Fibroblast of the aortic adventitia (primary cell): ENCODE measurements around the gene RPS6KC1. TPM values are rescaled to one million over a fixed set of nuclear protein-coding genes. Genes with fewer than 3 reads are reported as not detected.
A peak's percentile ranks its signal among the peaks of the same experiment; 100 is the strongest.

ENCODE experiments used
- DNase-seq: peaks from one replicate; pipeline ENCODE4 v3.0.0-alpha.2; 2010; ENCODE audit warnings: low read depth
- H3K4me3 ChIP-seq: 2 replicates; pipeline ENCODE4 v1.5.1; 2011; ENCODE audit warnings: low read depth, mild to moderate bottlenecking, control low read depth, low read length, moderate library complexity
- CTCF ChIP-seq: IDR thresholded peaks from 2 replicates; pipeline ENCODE4 v1.5.1; 2011; ENCODE audit warnings: mild to moderate bottlenecking, low read length, control low read depth, inconsistent platforms; ENCODE audit not compliant: insufficient read depth
- total RNA-seq: library from RNA; depleted of rRNA; stranded (reverse); fragments of >200 nt; gene quantifications from 2 replicates; pipeline ENCODE4 v1.2.3, GENCODE V29; 2012; ENCODE audit warnings: low replicate concordance

The RPS6KC1 gene
- total RNA-seq, 1 donor, result 29.7 TPM

GRCh38 chr1:213166852-213167251, 115.8 kb downstream of the RPS6KC1 start:
- no peak overlapping the region for H3K4me3 ChIP-seq
- peak; percentile 18 for DNase-seq
- no peak for TF ChIP-seq CTCF

GRCh38 chr1:213171711-213172110, 120.7 kb downstream of the RPS6KC1 start:
- no peak for DNase-seq
- no peak for TF ChIP-seq CTCF
- no peak overlapping the region for H3K4me3 ChIP-seq

GRCh38 chr1:213176341-213176740, 125.3 kb downstream of the RPS6KC1 start:
- no peak for TF ChIP-seq CTCF
- DNase-seq, result no peak
- no peak overlapping the region for H3K4me3 ChIP-seq

- no peak for DNase-seq
- no peak for TF ChIP-seq CTCF
- H3K4me3 ChIP-seq, result no peak overlapping the region
Observed at GRCh38 chr1:213179784-213180183, 128.7 kb downstream of the RPS6KC1 start.

- no peak for TF ChIP-seq CTCF
- no peak for DNase-seq
- no peak overlapping the region for H3K4me3 ChIP-seq
Observed at GRCh38 chr1:213180833-213181232, 129.8 kb downstream of the RPS6KC1 start.

GRCh38 chr1:213183036-213183672, 132.1 kb downstream of the RPS6KC1 start:
- no peak for DNase-seq
- no peak overlapping the region for H3K4me3 ChIP-seq
- no peak for TF ChIP-seq CTCF

GRCh38 chr1:213186168-213186567, 135.1 kb downstream of the RPS6KC1 start:
- DNase-seq, result no peak
- TF ChIP-seq CTCF, result no peak
- no peak overlapping the region for H3K4me3 ChIP-seq
